ENCODE results near the gene OGA. TPM values are rescaled to one million over a fixed set of nuclear protein-coding genes. Genes with fewer than 3 reads are reported as not detected.
A peak's percentile ranks its signal among the peaks of the same experiment; 100 is the strongest.

OGA gene
- total and polyA plus RNA-seq, 2 donors (not counting 1 experiment from before 2014, with no cell fraction given): 128 to 418 TPM

- Histone ChIP-seq H3K27me3 (replicated peaks in 1 of 4; ENCODE audit: control extremely low read depth in 1 of 4, control insufficient read depth in 3 of 4, insufficient read depth in 4 of 4, low read length in 3 of 4) (peaks cover 0 to 76% (median 44%) of the 10 kb centered on the region in 4 experiments), H2AFZ (ENCODE audit: insufficient read depth, low read depth, low read length, poor library complexity, severe bottlenecking) (no peak overlapping the region), H3K4me3 (ENCODE audit: control extremely low read depth in 1 of 5, extremely low read depth in 1 of 5, insufficient read depth in 1 of 5, low read depth in 2 of 5, low read length in 4 of 5) (no peak overlapping the region), H3K4me2 (replicated peaks; ENCODE audit: low read depth, low read length, poor library complexity, severe bottlenecking) (peak overlapping the region; percentile 69), H3K9ac (ENCODE audit: low read length) (no peak overlapping the region), H3K36me3 (replicated peaks in 1 of 2; ENCODE audit: control extremely low read depth in 1 of 2, control insufficient read depth in 1 of 2, extremely low read depth in 1 of 2, insufficient read depth in 2 of 2, low read length in 1 of 2) (no peaks in the 10 kb centered on the region), H3K4me1 (ENCODE audit: control insufficient read depth in 2 of 2, insufficient read depth in 2 of 2, low read length in 2 of 2) (peaks cover 49 to 56% of the 10 kb centered on the region in 2 donors), H3K27ac (ENCODE audit: low read length in 2 of 2) (no peak overlapping the region), H4K20me1 (ENCODE audit: control insufficient read depth, insufficient read depth, low read length, poor library complexity, severe bottlenecking) (peaks cover 35% of the 10 kb centered on the region), H3K79me2 (ENCODE audit: control insufficient read depth, insufficient read depth, low read length) (peaks cover 12% of the 10 kb centered on the region), H3K9me3 (ENCODE audit: control extremely low read depth in 1 of 3, control insufficient read depth in 2 of 3, insufficient read depth in 1 of 3, low read length in 2 of 3) (peaks cover 0 to 21% (median 0%) of the 10 kb centered on the region in 3 donors)
- H3K9me3 Mint-ChIP-seq (ENCODE audit: insufficient read depth): no peaks in the 10 kb centered on the region
- H3K27me3 Mint-ChIP-seq: peaks cover 55% of the 10 kb centered on the region
- H3K4me1 Mint-ChIP-seq: peaks cover 53% of the 10 kb centered on the region
- CTCF ChIA-PET: no interaction called here
- intact Hi-C loops (cut with micrococcal nuclease): no loop called here
- DNase-seq (peak; percentile 46), ATAC-seq (ENCODE audit: low read depth) (no peak)
- POLR2A ChIA-PET: no interaction called here
- H3K27ac Mint-ChIP-seq: no peak overlapping the region
- TF ChIP-seq EZH2 (IDR thresholded peaks at IDR 0.05; ENCODE audit: borderline replicate concordance, insufficient read depth, low read depth, low read length, poor library complexity, severe bottlenecking): peak; percentile 59
- TF ChIP-seq, protein P1, sequence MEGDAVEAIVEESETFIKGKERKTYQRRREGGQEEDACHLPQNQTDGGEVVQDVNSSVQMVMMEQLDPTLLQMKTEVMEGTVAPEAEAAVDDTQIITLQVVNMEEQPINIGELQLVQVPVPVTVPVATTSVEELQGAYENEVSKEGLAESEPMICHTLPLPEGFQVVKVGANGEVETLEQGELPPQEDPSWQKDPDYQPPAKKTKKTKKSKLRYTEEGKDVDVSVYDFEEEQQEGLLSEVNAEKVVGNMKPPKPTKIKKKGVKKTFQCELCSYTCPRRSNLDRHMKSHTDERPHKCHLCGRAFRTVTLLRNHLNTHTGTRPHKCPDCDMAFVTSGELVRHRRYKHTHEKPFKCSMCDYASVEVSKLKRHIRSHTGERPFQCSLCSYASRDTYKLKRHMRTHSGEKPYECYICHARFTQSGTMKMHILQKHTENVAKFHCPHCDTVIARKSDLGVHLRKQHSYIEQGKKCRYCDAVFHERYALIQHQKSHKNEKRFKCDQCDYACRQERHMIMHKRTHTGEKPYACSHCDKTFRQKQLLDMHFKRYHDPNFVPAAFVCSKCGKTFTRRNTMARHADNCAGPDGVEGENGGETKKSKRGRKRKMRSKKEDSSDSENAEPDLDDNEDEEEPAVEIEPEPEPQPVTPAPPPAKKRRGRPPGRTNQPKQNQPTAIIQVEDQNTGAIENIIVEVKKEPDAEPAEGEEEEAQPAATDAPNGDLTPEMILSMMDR (IDR thresholded peaks at IDR 0.05): no peak
- WGBS (ENCODE audit: insufficient coverage): 8% methylated on average over 55 of the region's 74 CpGs
- peak overlapping the region; percentile 44 for H3K4me3 Mint-ChIP-seq
Measured at GRCh38 chr10:101776161-101776817, 42.0 kb downstream of the OGA start.

Measured in B cell (primary cell).